ENCODE data around the gene ABHD16B. TPM values are rescaled to one million over a fixed set of nuclear protein-coding genes. Genes with fewer than 3 reads are reported as not detected.
A peak's percentile ranks its signal among the peaks of the same experiment; 100 is the strongest.

Gene ABHD16B
- total and polyA plus RNA-seq, 10 of the 15 experiments (the other 5 are each of a cell fraction or from before 2014, with no cell fraction given): 0.13 TPM; not detected in 9

DNA sequence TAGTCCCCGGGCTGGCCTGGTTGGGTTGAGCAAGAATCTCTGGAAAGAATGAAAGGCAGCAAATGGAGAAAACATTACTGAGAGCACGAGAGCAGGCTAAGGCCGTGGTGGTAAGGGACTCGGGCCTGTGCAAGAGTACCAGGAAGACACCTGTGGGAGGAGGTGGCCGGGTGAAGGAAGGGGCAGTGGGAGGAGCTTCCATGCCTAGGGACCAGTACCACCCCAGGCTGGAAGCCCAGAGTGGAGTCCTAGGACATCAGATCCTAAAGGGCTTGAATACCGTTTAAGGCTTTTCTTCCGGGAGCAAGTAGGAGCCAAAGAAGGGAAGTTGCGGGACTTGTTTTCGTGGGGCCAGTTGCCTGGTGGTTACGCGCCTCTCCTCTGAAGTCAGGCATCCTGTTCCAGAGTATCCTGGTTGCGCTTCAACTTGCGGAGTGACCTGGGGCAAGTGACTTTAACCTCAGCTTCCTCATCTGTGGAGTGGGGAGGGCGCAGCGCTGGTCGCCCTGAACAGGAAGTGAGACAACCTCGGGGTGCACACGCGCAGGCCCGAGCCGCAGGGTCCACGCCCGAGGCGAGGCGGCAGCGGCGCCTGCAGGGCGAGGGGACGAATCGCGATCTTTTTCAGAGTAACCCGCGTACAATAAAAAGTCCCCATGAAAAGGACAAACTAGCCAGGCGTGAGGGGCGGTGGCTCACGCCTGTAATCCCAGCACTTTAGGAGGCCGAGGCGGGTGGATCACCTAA, 2.7 kb downstream of the ABHD16B start (continued):
- TF ChIP-seq NFYB (IDR thresholded peaks at IDR 0.05; ENCODE audit: insufficient read depth, low read depth, low read length) (no peak), JUND (IDR thresholded peaks at IDR 0.05; ENCODE audit: low read depth, low read length) (peak; percentile 28; the same call in 1 of the 2 replicates), PRDM15 (CRISPR knock-in tag; IDR thresholded peaks at IDR 0.05) (no peak), TCF3 (IDR thresholded peaks at IDR 0.05; ENCODE audit: borderline replicate concordance, insufficient read depth, low read depth, low read length) (0 out of 2 replicates have a peak, but pooled peaks have one; percentile 40), PML (IDR thresholded peaks at IDR 0.05; ENCODE audit: low read length) (peak; percentile 43; the same call in 1 of the 2 replicates), SIN3A (IDR thresholded peaks at IDR 0.05; ENCODE audit: low read depth, low read length) (peak; percentile 86), ZNF687 (IDR thresholded peaks at IDR 0.05) (peak; percentile 59), POLR2AphosphoS2 (IDR thresholded peaks at IDR 0.05; ENCODE audit: low read depth, low read length) (no peak), JUNB (IDR thresholded peaks at IDR 0.05) (no peak), TCF7 (IDR thresholded peaks at IDR 0.05; ENCODE audit: borderline replicate concordance) (no peak), SUZ12 (IDR thresholded peaks at IDR 0.05; ENCODE audit: unreplicated experiment) (no peak), RAD51 (IDR thresholded peaks at IDR 0.05) (no peak), ZNF24 (IDR thresholded peaks at IDR 0.05) (peak; percentile 54; the same call in 1 of the 2 replicates)
- TF ChIP-seq, protein P1, sequence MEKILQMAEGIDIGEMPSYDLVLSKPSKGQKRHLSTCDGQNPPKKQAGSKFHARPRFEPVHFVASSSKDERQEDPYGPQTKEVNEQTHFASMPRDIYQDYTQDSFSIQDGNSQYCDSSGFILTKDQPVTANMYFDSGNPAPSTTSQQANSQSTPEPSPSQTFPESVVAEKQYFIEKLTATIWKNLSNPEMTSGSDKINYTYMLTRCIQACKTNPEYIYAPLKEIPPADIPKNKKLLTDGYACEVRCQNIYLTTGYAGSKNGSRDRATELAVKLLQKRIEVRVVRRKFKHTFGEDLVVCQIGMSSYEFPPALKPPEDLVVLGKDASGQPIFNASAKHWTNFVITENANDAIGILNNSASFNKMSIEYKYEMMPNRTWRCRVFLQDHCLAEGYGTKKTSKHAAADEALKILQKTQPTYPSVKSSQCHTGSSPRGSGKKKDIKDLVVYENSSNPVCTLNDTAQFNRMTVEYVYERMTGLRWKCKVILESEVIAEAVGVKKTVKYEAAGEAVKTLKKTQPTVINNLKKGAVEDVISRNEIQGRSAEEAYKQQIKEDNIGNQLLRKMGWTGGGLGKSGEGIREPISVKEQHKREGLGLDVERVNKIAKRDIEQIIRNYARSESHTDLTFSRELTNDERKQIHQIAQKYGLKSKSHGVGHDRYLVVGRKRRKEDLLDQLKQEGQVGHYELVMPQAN (conservative IDR thresholded peaks at IDR 0.05): peak; percentile 87
- TF ChIP-seq, protein P2, sequence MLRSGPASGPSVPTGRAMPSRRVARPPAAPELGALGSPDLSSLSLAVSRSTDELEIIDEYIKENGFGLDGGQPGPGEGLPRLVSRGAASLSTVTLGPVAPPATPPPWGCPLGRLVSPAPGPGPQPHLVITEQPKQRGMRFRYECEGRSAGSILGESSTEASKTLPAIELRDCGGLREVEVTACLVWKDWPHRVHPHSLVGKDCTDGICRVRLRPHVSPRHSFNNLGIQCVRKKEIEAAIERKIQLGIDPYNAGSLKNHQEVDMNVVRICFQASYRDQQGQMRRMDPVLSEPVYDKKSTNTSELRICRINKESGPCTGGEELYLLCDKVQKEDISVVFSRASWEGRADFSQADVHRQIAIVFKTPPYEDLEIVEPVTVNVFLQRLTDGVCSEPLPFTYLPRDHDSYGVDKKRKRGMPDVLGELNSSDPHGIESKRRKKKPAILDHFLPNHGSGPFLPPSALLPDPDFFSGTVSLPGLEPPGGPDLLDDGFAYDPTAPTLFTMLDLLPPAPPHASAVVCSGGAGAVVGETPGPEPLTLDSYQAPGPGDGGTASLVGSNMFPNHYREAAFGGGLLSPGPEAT (IDR thresholded peaks at IDR 0.05; ENCODE audit: low read depth): peak; percentile 74
- TF ChIP-seq, protein P3, sequence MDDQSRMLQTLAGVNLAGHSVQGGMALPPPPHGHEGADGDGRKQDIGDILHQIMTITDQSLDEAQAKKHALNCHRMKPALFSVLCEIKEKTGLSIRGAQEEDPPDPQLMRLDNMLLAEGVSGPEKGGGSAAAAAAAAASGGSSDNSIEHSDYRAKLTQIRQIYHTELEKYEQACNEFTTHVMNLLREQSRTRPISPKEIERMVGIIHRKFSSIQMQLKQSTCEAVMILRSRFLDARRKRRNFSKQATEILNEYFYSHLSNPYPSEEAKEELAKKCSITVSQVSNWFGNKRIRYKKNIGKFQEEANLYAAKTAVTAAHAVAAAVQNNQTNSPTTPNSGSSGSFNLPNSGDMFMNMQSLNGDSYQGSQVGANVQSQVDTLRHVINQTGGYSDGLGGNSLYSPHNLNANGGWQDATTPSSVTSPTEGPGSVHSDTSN (IDR thresholded peaks at IDR 0.05; ENCODE audit: insufficient replicate concordance, low read depth, low read length): no peak
